Activated naive CD4-positive, alpha-beta T cell treated with anti-CD3 and anti-CD28 coated beads for 36 hours (primary cell): Measurements from ENCODE around the gene OXA1L. TPM values are rescaled to one million over a fixed set of nuclear protein-coding genes. Genes with fewer than 3 reads are reported as not detected.
A peak's percentile ranks its signal among the peaks of the same experiment; 100 is the strongest.
"Not testable (repeated sequence)": the region's sequence is repeated elsewhere in the genome, so short reads cannot be mapped to it uniquely, and the experiment has no call there.

Experiments used
- CTCF ChIA-PET: fragments of 350-600 bp; sonication (Branson Sonifier 250); formaldehyde crosslinking; loops from one replicate; lab custom pipeline; 2021; ENCODE audit warnings: antibody characterized with exemption; lab: Charles Lee
- DNase-seq: peaks from one replicate; pipeline ENCODE4 v3.0.0-alpha.2; 2020
- H3K27ac Mint-ChIP-seq: one replicate; pipeline ENCODE4 v1.8.0; 2021; ENCODE audit warnings: mild to moderate bottlenecking, mixed read lengths
- H3K27me3 Mint-ChIP-seq: one replicate; pipeline ENCODE4 v1.8.0; 2021; ENCODE audit warnings: low read depth, mixed read lengths
- H3K36me3 Mint-ChIP-seq: one replicate; pipeline ENCODE4 v1.8.0; 2021; ENCODE audit warnings: low read depth, mixed read lengths
- H3K4me1 Mint-ChIP-seq: one replicate; pipeline ENCODE4 v1.8.0; 2021; ENCODE audit warnings: low read depth, mixed read lengths
- H3K4me3 Mint-ChIP-seq: one replicate; pipeline ENCODE4 v1.8.0; 2021; ENCODE audit warnings: mild to moderate bottlenecking, moderate library complexity, mixed read lengths
- H3K9me3 Mint-ChIP-seq: one replicate; pipeline ENCODE4 v1.8.0; 2021; ENCODE audit warnings: mixed read lengths
- intact Hi-C: fragments of 100-400 bp; cut with micrococcal nuclease; formaldehyde crosslinking; loops from one replicate; pipeline ENCODE4 v1.15.1; 2023
- total RNA-seq, 2 experiments: library from RNA; stranded (reverse); gene quantifications; one replicate each; pipeline ENCODE4 v1.2.3, GENCODE V29; 2021

The OXA1L gene
- total RNA-seq, result 100 to 1,000 TPM; 149 to 152 TPM

- CTCF ChIA-PET, result interaction anchor here (0.6 to 3.8 kb wide), 12 partner anchors 17 to 220 kb away, joined by 3 to 18 read pairs (median 5); no protein-coding TSS in a partner anchor
- H3K4me1 Mint-ChIP-seq, result peaks cover 31% of the 10 kb centered on the region
- peak within 1 kb of the TSS; percentile 95 for H3K27ac Mint-ChIP-seq
- H3K9me3 Mint-ChIP-seq, result peaks cover 7% of the 10 kb centered on the region
- peak within 1 kb of the TSS; percentile 83 for H3K4me3 Mint-ChIP-seq
- intact Hi-C loops, result loop anchor here (1.0 to 10.0 kb wide), 14 partner anchors 24 to 1252 kb away; partner anchors contain the start of genes DAD1, HOMEZ, LRP10 and METTL3
- DNase-seq, result peak; percentile 99
- H3K36me3 Mint-ChIP-seq, result peaks cover 57% of the 10 kb centered on the region
- H3K27me3 Mint-ChIP-seq, result no peaks in the 10 kb centered on the region
Measured at GRCh38 chr14:22766457-22767322, at the start of gene OXA1L. TSS of gene OXA1L (plus strand) at chr14:22766688. CDS start at chr14:22766702, 14 bp downstream.

DNA sequence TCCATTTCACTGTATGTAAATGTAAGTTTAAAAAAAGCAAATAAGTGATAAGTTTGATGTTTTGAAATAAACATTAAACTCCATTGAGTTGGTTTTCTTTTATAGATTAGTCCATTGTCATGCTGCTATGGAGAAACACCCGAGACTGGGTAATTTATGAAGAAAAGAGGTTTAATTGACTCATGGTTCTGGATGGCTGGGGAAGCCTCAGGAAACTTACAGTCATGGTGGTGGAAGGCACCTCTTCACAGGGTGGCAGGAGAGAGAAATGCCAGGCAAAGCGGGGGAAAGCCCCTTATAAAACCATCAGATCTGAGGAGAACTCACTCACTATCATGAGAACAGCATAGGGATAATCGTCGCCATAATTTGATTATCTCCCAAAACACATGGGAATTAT lies 48.4 kb upstream of the OXA1L start:
- Mint-ChIP-seq H3K4me1 (peaks cover 7% of the 10 kb centered on the region), H3K4me3 (no peak overlapping the region), H3K27ac (no peak overlapping the region), H3K9me3 (no peaks in the 10 kb centered on the region), H3K27me3 (no peaks in the 10 kb centered on the region), H3K36me3 (no peaks in the 10 kb centered on the region)
- intact Hi-C loops, result no loop called here
- CTCF ChIA-PET, result no interaction called here
- DNase-seq, result no peak

GRCh38 chr14:22721213-22721612 lies 45.3 kb upstream of the OXA1L start:
- Mint-ChIP-seq H3K4me3 (no peak overlapping the region), H3K36me3 (no peaks in the 10 kb centered on the region), H3K4me1 (peaks cover 2% of the 10 kb centered on the region), H3K27me3 (no peaks in the 10 kb centered on the region), H3K27ac (no peak overlapping the region), H3K9me3 (no peaks in the 10 kb centered on the region)
- intact Hi-C loops, result no loop called here
- no peak for DNase-seq
- CTCF ChIA-PET, result no interaction called here

- Mint-ChIP-seq H3K27ac (no peak overlapping the region), H3K36me3 (no peaks in the 10 kb centered on the region), H3K4me3 (no peak overlapping the region), H3K4me1 (no peaks in the 10 kb centered on the region), H3K27me3 (no peaks in the 10 kb centered on the region), H3K9me3 (no peaks in the 10 kb centered on the region)
- intact Hi-C loops, result no loop called here
- CTCF ChIA-PET, result no interaction called here
- no peak for DNase-seq
Measured at GRCh38 chr14:22723815-22724214, 42.7 kb upstream of the OXA1L start.

DNA sequence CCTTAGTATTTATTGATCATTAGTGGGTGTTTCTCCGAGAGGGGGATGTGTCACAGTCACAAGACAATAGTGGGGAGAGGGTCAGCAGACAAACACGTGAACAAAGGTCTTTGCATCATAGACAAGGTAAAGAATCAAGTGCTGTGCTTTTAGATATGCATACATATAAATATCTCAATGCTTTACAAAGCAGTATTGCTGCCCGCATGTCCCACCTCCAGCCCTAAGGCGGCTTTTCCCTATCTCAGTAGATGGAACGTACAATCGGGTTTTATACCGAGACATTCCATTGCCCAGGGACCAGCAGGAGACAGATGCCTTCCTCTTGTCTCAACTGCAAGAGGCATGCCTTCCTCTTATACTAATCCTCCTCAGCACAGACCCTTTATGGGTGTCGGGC lies 41.6 kb upstream of the OXA1L start:
- H3K9me3 Mint-ChIP-seq, H3K27ac Mint-ChIP-seq, H3K27me3 Mint-ChIP-seq, H3K4me3 Mint-ChIP-seq, DNase-seq, H3K36me3 Mint-ChIP-seq, intact Hi-C loops, H3K4me1 Mint-ChIP-seq, CTCF ChIA-PET: not testable (repeated sequence)

DNA sequence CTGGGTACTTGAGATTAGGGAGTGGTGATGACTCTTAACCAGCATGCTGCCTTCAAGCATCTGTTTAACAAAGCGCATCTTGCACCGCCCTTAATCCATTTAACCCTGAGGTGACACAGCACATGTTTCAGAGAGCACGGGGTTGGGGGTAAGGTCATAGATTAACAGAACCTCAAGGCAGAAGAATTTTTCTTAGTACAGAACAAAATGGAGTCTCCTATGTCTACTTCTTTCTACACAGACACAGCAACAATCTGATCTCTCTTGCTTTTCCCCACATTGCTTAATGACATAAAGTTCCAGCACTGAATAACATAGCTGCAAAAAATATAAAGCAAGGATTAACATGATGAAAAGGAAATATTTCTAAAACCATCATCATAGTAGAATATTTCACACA lies 41.1 kb upstream of the OXA1L start:
- H3K4me1 Mint-ChIP-seq, H3K9me3 Mint-ChIP-seq, H3K36me3 Mint-ChIP-seq, CTCF ChIA-PET, DNase-seq, intact Hi-C loops, H3K27ac Mint-ChIP-seq, H3K27me3 Mint-ChIP-seq, H3K4me3 Mint-ChIP-seq: not testable (repeated sequence)

GRCh38 chr14:22726012-22726411 lies 40.5 kb upstream of the OXA1L start:
- DNase-seq, result no peak
- Mint-ChIP-seq H3K4me3 (no peak overlapping the region), H3K9me3 (no peaks in the 10 kb centered on the region), H3K27ac (no peak overlapping the region), H3K4me1 (no peaks in the 10 kb centered on the region), H3K27me3 (no peaks in the 10 kb centered on the region), H3K36me3 (no peaks in the 10 kb centered on the region)
- CTCF ChIA-PET, result no interaction called here
- intact Hi-C loops, result no loop called here

- H3K4me3 Mint-ChIP-seq, H3K4me1 Mint-ChIP-seq, CTCF ChIA-PET, H3K27ac Mint-ChIP-seq, DNase-seq, H3K36me3 Mint-ChIP-seq, intact Hi-C loops, H3K27me3 Mint-ChIP-seq, H3K9me3 Mint-ChIP-seq: not testable (repeated sequence)
Measured at GRCh38 chr14:22732062-22732461, 34.4 kb upstream of the OXA1L start.

DNA sequence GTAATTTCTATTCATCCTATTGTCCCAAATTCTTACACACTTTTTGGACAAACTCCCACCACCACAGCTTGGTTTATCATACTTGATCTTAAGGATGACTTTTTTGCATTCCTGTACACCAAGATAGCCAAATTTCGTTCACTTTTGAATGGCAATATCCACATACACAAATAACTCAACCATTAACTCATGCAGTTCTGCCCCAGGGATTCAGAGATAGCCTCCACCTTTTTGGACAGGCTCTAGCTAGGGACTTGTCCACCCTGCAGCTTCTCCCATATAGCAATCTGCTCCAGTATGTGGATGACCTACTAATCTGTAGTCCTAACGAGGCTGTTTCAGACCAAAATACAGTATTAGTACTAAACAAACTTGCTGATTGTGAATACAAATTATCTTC lies 32.7 kb upstream of the OXA1L start:
- H3K27me3 Mint-ChIP-seq, result no peaks in the 10 kb centered on the region
- H3K9me3 Mint-ChIP-seq, result no peaks in the 10 kb centered on the region
- no peak overlapping the region for H3K27ac Mint-ChIP-seq
- no peak overlapping the region for H3K4me3 Mint-ChIP-seq
- CTCF ChIA-PET, result interaction anchor here (0.7 kb wide), 1 partner anchor 74 kb away, joined by 3 read pairs; no protein-coding TSS in a partner anchor
- no peaks in the 10 kb centered on the region for H3K36me3 Mint-ChIP-seq
- no peak for DNase-seq
- intact Hi-C loops, result no loop called here
- peaks cover 7% of the 10 kb centered on the region for H3K4me1 Mint-ChIP-seq

- peaks cover 2% of the 10 kb centered on the region for H3K27me3 Mint-ChIP-seq
- H3K27ac Mint-ChIP-seq, result no peak overlapping the region
- H3K4me1 Mint-ChIP-seq, result peaks cover 7% of the 10 kb centered on the region
- no peaks in the 10 kb centered on the region for H3K9me3 Mint-ChIP-seq
- H3K4me3 Mint-ChIP-seq, result no peak overlapping the region
- H3K36me3 Mint-ChIP-seq, result no peaks in the 10 kb centered on the region
- intact Hi-C loops, result no loop called here
- DNase-seq, result no peak
- CTCF ChIA-PET, result no interaction called here
Measured at GRCh38 chr14:22735096-22735495, 31.4 kb upstream of the OXA1L start.

DNA sequence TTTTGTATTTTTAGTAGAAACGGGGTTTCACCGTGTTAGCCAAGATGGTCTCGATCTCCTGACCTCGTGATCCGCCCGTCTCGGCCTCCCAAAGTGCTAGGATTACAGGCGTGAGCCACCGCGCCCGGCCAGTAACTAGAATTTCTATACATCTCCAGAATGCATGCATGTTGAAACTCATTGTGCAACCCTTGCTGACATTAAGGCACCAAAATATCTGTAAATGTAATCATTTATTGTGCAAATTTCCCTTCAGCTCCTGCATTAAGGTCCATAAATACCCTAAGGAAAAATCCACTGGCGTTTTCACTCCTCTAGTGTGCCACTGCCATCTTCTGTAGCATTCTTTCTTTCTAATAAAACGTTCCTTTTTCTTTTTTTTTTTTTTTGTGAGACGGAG lies 30.1 kb upstream of the OXA1L start:
- H3K27ac Mint-ChIP-seq, H3K4me1 Mint-ChIP-seq, H3K27me3 Mint-ChIP-seq, DNase-seq, intact Hi-C loops, CTCF ChIA-PET, H3K9me3 Mint-ChIP-seq, H3K4me3 Mint-ChIP-seq, H3K36me3 Mint-ChIP-seq: not testable (repeated sequence)

GRCh38 chr14:22737052-22737451 lies 29.4 kb upstream of the OXA1L start:
- no peaks in the 10 kb centered on the region for H3K9me3 Mint-ChIP-seq
- CTCF ChIA-PET, result no interaction called here
- no peaks in the 10 kb centered on the region for H3K36me3 Mint-ChIP-seq
- peaks cover 7% of the 10 kb centered on the region for H3K4me1 Mint-ChIP-seq
- H3K4me3 Mint-ChIP-seq, result no peak overlapping the region
- peak; percentile 67 for DNase-seq
- no peak overlapping the region for H3K27ac Mint-ChIP-seq
- intact Hi-C loops, result loop anchor here (1.0 kb wide), 2 partner anchors 29 to 1226 kb away; partner anchors contain the start of genes METTL3 and OXA1L
- H3K27me3 Mint-ChIP-seq, result peaks cover 2% of the 10 kb centered on the region

- DNase-seq, result no peak
- no peaks in the 10 kb centered on the region for H3K9me3 Mint-ChIP-seq
- H3K4me1 Mint-ChIP-seq, result peaks cover 7% of the 10 kb centered on the region
- H3K27ac Mint-ChIP-seq, result no peak overlapping the region
- CTCF ChIA-PET, result interaction anchor here (0.7 kb wide), 1 partner anchor 9 kb away, joined by 6 read pairs; no protein-coding TSS in a partner anchor
- intact Hi-C loops, result no loop called here
- H3K36me3 Mint-ChIP-seq, result no peaks in the 10 kb centered on the region
- H3K4me3 Mint-ChIP-seq, result no peak overlapping the region
- H3K27me3 Mint-ChIP-seq, result peaks cover 2% of the 10 kb centered on the region
Measured at GRCh38 chr14:22739423-22739822, 27.1 kb upstream of the OXA1L start.
